Measurements from ENCODE around the gene RBM7.

Gene RBM7

GRCh38 chr11:114386545-114386944 lies 13.9 kb upstream of the RBM7 start:
- H3K9me3 Mint-ChIP-seq, result peaks cover 5% of the 10 kb centered on the region
- peak overlapping the region in 1 of 3 experiments; percentile 68 for H3K27ac Mint-ChIP-seq
- peaks cover 6% of the 10 kb centered on the region for H3K4me1 Mint-ChIP-seq
- H3K36me3 Mint-ChIP-seq (ENCODE audit: low read depth), result no peaks in the 10 kb centered on the region
- H3K4me3 Mint-ChIP-seq, result no peak overlapping the region
- H3K27me3 Mint-ChIP-seq (ENCODE audit: low read depth), result no peaks in the 10 kb centered on the region
- TF ChIP-seq, protein P1, sequence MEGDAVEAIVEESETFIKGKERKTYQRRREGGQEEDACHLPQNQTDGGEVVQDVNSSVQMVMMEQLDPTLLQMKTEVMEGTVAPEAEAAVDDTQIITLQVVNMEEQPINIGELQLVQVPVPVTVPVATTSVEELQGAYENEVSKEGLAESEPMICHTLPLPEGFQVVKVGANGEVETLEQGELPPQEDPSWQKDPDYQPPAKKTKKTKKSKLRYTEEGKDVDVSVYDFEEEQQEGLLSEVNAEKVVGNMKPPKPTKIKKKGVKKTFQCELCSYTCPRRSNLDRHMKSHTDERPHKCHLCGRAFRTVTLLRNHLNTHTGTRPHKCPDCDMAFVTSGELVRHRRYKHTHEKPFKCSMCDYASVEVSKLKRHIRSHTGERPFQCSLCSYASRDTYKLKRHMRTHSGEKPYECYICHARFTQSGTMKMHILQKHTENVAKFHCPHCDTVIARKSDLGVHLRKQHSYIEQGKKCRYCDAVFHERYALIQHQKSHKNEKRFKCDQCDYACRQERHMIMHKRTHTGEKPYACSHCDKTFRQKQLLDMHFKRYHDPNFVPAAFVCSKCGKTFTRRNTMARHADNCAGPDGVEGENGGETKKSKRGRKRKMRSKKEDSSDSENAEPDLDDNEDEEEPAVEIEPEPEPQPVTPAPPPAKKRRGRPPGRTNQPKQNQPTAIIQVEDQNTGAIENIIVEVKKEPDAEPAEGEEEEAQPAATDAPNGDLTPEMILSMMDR (IDR thresholded peaks at IDR 0.05; ENCODE audit: unreplicated experiment in 3 of 3), result no peak

DNA sequence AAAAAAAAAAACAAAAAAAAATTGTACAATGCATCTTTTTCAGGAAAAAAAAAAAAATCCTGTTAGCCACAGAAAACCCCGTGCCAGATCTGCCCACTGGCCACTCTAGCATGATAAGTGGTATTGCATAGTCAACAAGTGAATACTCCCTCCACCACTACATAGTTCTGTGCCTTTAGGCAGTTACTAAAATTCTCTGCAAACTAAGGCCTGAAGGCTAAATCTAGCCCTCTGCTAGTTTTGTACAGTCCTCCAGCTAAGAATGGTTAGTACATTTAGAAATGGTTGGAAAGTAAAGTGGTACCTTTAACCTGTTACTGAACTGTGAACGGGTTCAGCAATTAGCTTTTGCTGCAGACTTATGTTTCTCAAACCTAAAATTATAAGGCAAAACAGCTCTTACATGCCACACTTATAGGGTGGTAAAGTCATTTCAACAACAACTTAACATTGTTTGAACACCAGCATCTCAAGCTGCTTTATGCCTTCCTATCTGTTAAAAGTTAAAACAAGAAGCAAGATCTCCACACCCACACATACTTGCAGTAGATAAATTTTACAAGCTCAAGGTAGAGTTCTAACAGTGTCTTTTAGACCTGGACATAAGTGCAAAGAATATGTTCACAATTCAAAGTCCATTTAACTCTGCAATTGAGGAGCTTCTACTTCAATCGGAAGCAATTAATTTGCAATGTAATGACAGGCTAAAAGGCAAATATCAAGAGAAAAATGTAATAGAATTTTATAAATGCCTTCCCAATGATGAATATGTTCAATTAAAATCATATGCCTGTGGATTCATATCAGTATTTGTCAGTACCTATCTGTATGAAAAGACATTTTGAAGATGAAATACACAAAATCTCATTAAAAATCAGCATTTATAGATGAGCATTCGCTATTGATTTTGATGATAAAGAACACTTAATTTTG lies 7.5 kb upstream of the RBM7 start:
- Mint-ChIP-seq H3K9me3 (no peaks in the 10 kb centered on the region), H3K4me1 (peaks cover 6% of the 10 kb centered on the region), H3K36me3 (ENCODE audit: low read depth) (no peaks in the 10 kb centered on the region), H3K4me3 (no peak overlapping the region), H3K27me3 (ENCODE audit: low read depth) (peaks cover 5% of the 10 kb centered on the region), H3K27ac (no peak overlapping the region)
- TF ChIP-seq, protein P1 (IDR thresholded peaks at IDR 0.05; ENCODE audit: unreplicated experiment in 3 of 3), result no peak

DNA sequence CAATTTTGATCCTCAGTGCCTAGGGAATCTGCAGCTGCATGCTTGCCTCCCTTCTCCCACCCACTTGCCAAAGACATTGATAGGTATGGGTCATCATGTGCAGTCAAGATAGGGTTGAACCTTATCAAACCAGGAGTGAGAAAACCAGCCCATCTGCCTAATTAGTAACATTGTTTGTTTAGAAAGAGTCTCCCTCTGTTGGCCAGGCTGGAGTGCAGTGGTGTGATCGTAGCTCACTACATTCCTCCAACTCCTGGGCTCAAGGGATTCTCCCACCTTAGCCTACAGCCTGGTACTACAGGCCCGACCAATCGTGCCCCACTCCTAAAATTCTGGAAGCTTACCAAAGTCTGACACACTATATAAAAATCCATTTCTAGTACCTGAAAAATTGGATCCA lies 4.7 kb upstream of the RBM7 start:
- no peak overlapping the region for H3K4me3 Mint-ChIP-seq
- TF ChIP-seq, protein P1 (IDR thresholded peaks at IDR 0.05; ENCODE audit: unreplicated experiment in 3 of 3), result no peak
- H3K9me3 Mint-ChIP-seq, result no peaks in the 10 kb centered on the region
- H3K36me3 Mint-ChIP-seq (ENCODE audit: low read depth), result no peaks in the 10 kb centered on the region
- H3K27me3 Mint-ChIP-seq (ENCODE audit: low read depth), result peaks cover 5% of the 10 kb centered on the region
- peak overlapping the region; percentile 13 to 100 (median 45) for H3K27ac Mint-ChIP-seq
- H3K4me1 Mint-ChIP-seq, result peaks cover 23% of the 10 kb centered on the region

DNA sequence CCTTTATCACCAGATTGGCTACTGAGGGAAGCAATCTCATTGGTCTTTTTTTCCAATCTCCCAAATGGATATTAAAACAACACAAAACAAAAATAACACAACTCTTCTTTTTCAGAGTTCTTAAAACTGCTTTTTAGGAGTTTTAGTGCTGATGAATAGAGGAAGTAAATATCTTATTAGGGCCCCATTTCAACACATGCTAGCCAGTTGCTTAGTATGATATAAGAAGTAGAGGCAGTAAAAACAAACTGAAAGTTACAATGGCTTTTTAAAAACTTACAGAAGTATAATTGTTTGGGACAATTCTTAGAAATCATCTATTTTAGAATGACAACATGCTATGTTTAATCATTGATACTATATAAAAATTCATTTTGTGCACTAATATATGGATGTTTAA lies 3.5 kb upstream of the RBM7 start:
- Mint-ChIP-seq H3K27me3 (ENCODE audit: low read depth) (peaks cover 4% of the 10 kb centered on the region), H3K9me3 (no peaks in the 10 kb centered on the region), H3K27ac (peak overlapping the region in 2 of 3 experiments; percentile 47 to 100)

DNA sequence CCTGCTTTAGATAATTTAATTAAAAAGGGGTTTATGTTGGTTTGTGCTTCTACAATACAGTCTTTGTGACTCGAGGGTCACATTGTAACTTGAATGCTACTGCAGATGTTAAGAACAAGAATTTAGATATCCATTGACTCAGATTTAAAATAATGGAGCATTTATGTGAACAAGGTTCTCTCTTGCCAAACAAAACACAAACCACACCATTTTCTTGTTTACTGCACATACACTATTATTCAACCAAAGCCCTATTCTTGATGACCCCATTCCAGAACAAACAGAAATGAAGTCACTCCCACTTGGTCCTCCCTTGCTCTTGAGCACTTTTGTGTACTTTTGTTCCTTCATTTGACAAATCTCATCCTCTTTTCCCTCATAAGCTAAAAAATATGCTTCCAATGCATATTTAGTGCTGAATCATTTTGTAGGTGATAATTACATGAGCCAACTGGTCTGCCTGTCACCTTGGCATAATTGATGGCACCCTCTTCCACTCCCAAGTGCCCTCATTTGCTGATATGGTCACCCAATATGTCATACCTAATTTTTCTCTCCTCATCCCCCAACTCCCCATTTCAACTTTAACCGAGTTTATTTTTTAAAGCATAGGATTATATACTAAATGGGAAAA lies 3.0 kb upstream of the RBM7 start:
- H3K4me3 Mint-ChIP-seq, result peak overlapping the region in 2 of 3 experiments; percentile 14 to 99
- peaks cover 29% of the 10 kb centered on the region for H3K4me1 Mint-ChIP-seq
- H3K36me3 Mint-ChIP-seq (ENCODE audit: low read depth), result peaks cover 4% of the 10 kb centered on the region
- H3K9me3 Mint-ChIP-seq, result no peaks in the 10 kb centered on the region
- peak overlapping the region; percentile 49 to 100 (median 100) for H3K27ac Mint-ChIP-seq
- TF ChIP-seq, protein P1 (IDR thresholded peaks at IDR 0.05; ENCODE audit: unreplicated experiment in 3 of 3), result no peak
- H3K27me3 Mint-ChIP-seq (ENCODE audit: low read depth), result no peaks in the 10 kb centered on the region

More for the DNA sequence above, 3.5 kb upstream of the RBM7 start:
- H3K4me3 Mint-ChIP-seq, result no peak overlapping the region
- TF ChIP-seq, protein P1 (IDR thresholded peaks at IDR 0.05; ENCODE audit: unreplicated experiment in 3 of 3), result no peak
- H3K4me1 Mint-ChIP-seq, result peaks cover 25% of the 10 kb centered on the region
- peaks cover 1% of the 10 kb centered on the region for H3K36me3 Mint-ChIP-seq (ENCODE audit: low read depth)
